GM13977 (cell line): Measurements from ENCODE around the gene AOX1.

ENCODE experiments used
- DNase-seq: peaks from one replicate; pipeline ENCODE4 v3.0.0; 2012; ENCODE audit warnings: low spot score
- CTCF ChIP-seq: IDR thresholded peaks from 2 replicates; pipeline ENCODE4 v1.5.1; 2012; ENCODE audit warnings: mild to moderate bottlenecking, control low read depth; ENCODE audit not compliant: insufficient read depth; ENCODE audit errors: extremely low read depth, missing control alignments
- in situ Hi-C: fragments of 300-500 bp; cut with MboI; formaldehyde crosslinking; loops from one replicate; pipeline ENCODE4 v1.12.0; 2022; ENCODE audit warnings: low sequenced_read_pairs, low pct_unique_long_range_greater_than_20kb, mixed read lengths, inconsistent platforms; ENCODE audit not compliant: unreplicated experiment

Gene AOX1

DNA sequence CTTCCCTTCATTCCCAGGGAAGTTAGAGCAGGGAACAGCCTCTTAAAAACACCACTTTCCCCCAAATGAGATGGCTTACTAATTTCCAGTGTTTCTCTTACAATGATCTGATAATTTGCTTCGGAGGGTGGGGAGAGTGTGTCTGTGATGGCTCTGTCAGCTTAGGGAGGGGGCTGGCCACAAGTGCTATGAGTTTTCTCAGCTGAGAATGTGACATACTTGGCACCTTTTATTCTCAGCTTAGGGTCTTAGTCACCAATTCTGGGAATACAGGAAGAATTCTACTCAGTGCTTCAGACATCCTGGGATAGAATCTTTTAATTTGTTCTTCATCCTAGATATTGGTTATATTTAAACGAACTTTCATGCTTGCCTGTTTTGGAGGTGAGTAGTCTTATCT lies 64.4 kb downstream of the AOX1 start:
- DNase-seq: no peak
- in situ Hi-C loops: no loop called here
- TF ChIP-seq CTCF: no peak

- in situ Hi-C loops: no loop called here
- TF ChIP-seq CTCF: no peak
- DNase-seq: no peak
Observed at GRCh38 chr2:200652158-200652557, 66.3 kb downstream of the AOX1 start.

- TF ChIP-seq CTCF: no peak
- no peak for DNase-seq
- in situ Hi-C loops: no loop called here
Observed at GRCh38 chr2:200653021-200653420, 67.2 kb downstream of the AOX1 start.

- no peak for TF ChIP-seq CTCF
- in situ Hi-C loops: no loop called here
Observed at GRCh38 chr2:200654823-200655222, 69.0 kb downstream of the AOX1 start.

GRCh38 chr2:200655918-200656580 lies 70.2 kb downstream of the AOX1 start:
- no peak for TF ChIP-seq CTCF
- in situ Hi-C loops: no loop called here
- DNase-seq: no peak

More at GRCh38 chr2:200654823-200655222, 69.0 kb downstream of the AOX1 start:
- DNase-seq: no peak

- peak; percentile 7 for TF ChIP-seq CTCF
- in situ Hi-C loops: no loop called here
- DNase-seq: no peak
Observed at GRCh38 chr2:200658278-200658864, 72.6 kb downstream of the AOX1 start.
